ENCODE measurements around the gene LMO3. TPM values are rescaled to one million over a fixed set of nuclear protein-coding genes. Genes with fewer than 3 reads are reported as not detected.

The LMO3 gene
- 10 to 100 TPM; 12.4 to 26.6 (median 21.6) TPM for total RNA-seq

- H3K36me3 ChIP-seq, result no peaks in the 10 kb centered on the region
- peak within 1 kb of the TSS; percentile 39 to 55 (median 47) for H3K4me3 ChIP-seq
- TF ChIP-seq POLR2A (IDR thresholded peaks at IDR 0.05), result no peak
- TF ChIP-seq EP300 (IDR thresholded peaks at IDR 0.05), result no peak
- TF ChIP-seq CTCF (IDR thresholded peaks at IDR 0.05), result no peak
- no peaks in the 10 kb centered on the region for H3K9me3 ChIP-seq
- no peak for DNase-seq (ENCODE audit: low spot score in 2 of 2)
- H3K27ac ChIP-seq, result peak within 1 kb of the TSS; percentile 48 to 81 (median 72)
- WGBS, 2 donors, result 0 to 2% methylated on average over 2 of the region's 2 CpGs
- H3K4me1 ChIP-seq, result peaks cover 0 to 34% (median 1%) of the 10 kb centered on the region in 4 donors
- H3K27me3 ChIP-seq, result peaks cover 0 to 9% of the 10 kb centered on the region in 2 donors
Measured at GRCh38 chr12:16606117-16606200, at the start of gene LMO3. TSS of gene LMO3 (minus strand) at chr12:16606162. CDS start at chr12:16600860, 5,302 bp downstream.

- Histone ChIP-seq H3K9me3 (no peaks in the 10 kb centered on the region), H3K36me3 (no peaks in the 10 kb centered on the region), H3K4me3 (no peak overlapping the region), H3K27me3 (no peaks in the 10 kb centered on the region), H3K27ac (no peak overlapping the region), H3K4me1 (no peaks in the 10 kb centered on the region)
- no peak for DNase-seq (ENCODE audit: low spot score in 2 of 2)
- WGBS, 2 donors, result 76 to 78% methylated on average over 2 of the region's 2 CpGs
- TF ChIP-seq EP300 (IDR thresholded peaks at IDR 0.05) (no peak), CTCF (IDR thresholded peaks at IDR 0.05) (no peak), POLR2A (IDR thresholded peaks at IDR 0.05) (no peak)
Measured at GRCh38 chr12:16636435-16637055, 30.6 kb upstream of the LMO3 start.

GRCh38 chr12:16634786-16635185 lies 28.8 kb upstream of the LMO3 start:
- 68 to 82% methylated on average over 1 of the region's 1 CpG for WGBS, 2 donors
- DNase-seq (ENCODE audit: low spot score in 2 of 2), result no peak
- no peaks in the 10 kb centered on the region for H3K27me3 ChIP-seq

GRCh38 chr12:16626991-16627390 lies 21.0 kb upstream of the LMO3 start:
- no peak for DNase-seq (ENCODE audit: low spot score in 2 of 2)
- Histone ChIP-seq H3K9me3 (no peaks in the 10 kb centered on the region), H3K36me3 (no peaks in the 10 kb centered on the region), H3K27me3 (no peaks in the 10 kb centered on the region), H3K27ac (no peak overlapping the region), H3K4me1 (no peaks in the 10 kb centered on the region), H3K4me3 (no peak overlapping the region)
- WGBS, 2 donors, result 72 to 77% methylated on average over 1 of the region's 1 CpG
- TF ChIP-seq POLR2A (IDR thresholded peaks at IDR 0.05), result no peak
- no peak for TF ChIP-seq EP300 (IDR thresholded peaks at IDR 0.05)
- no peak for TF ChIP-seq CTCF (IDR thresholded peaks at IDR 0.05)

More at GRCh38 chr12:16634786-16635185, 28.8 kb upstream of the LMO3 start:
- H3K4me1 ChIP-seq, result no peaks in the 10 kb centered on the region
- H3K4me3 ChIP-seq, result no peak overlapping the region
- H3K9me3 ChIP-seq, result no peaks in the 10 kb centered on the region
- no peaks in the 10 kb centered on the region for H3K36me3 ChIP-seq
- TF ChIP-seq EP300 (IDR thresholded peaks at IDR 0.05), result no peak
- TF ChIP-seq CTCF (IDR thresholded peaks at IDR 0.05), result no peak
- no peak for TF ChIP-seq POLR2A (IDR thresholded peaks at IDR 0.05)
- H3K27ac ChIP-seq, result no peak overlapping the region

GRCh38 chr12:16622338-16622737 lies 16.4 kb upstream of the LMO3 start:
- Histone ChIP-seq H3K9me3 (peaks cover 0 to 7% (median 0%) of the 10 kb centered on the region in 4 donors), H3K4me1 (no peaks in the 10 kb centered on the region), H3K4me3 (no peak overlapping the region), H3K27ac (no peak overlapping the region), H3K27me3 (no peaks in the 10 kb centered on the region), H3K36me3 (no peaks in the 10 kb centered on the region)
- 24 to 34% methylated on average over 2 of the region's 2 CpGs for WGBS, 2 donors
- DNase-seq (ENCODE audit: low spot score in 2 of 2), result no peak
- TF ChIP-seq EP300 (IDR thresholded peaks at IDR 0.05), result no peak
- no peak for TF ChIP-seq POLR2A (IDR thresholded peaks at IDR 0.05)
- no peak for TF ChIP-seq CTCF (IDR thresholded peaks at IDR 0.05)

Measured in tibial nerve (tissue), 4 donors.